CD4-positive, alpha-beta memory T cell (primary cell): ENCODE results near the gene LRP6. TPM values are rescaled to one million over a fixed set of nuclear protein-coding genes. Genes with fewer than 3 reads are reported as not detected.

Experiments
- CTCF ChIA-PET: fragments of 350-600 bp; sonication (Branson Sonifier 250); formaldehyde crosslinking; loops from one replicate; lab custom pipeline; 2021; ENCODE audit warnings: inconsistent platforms; ENCODE audit not compliant: partially characterized antibody; lab: Charles Lee
- POLR2A ChIA-PET: fragments of 350-600 bp; sonication (Branson Sonifier 250); formaldehyde crosslinking; loops from one replicate; lab custom pipeline; 2021; ENCODE audit not compliant: partially characterized antibody; lab: Charles Lee
- DNase-seq, 5 donors: peaks; one replicate each; pipeline versions ENCODE4 v3.0.0 to v3.0.0-alpha.2; 2020 to 2022; ENCODE audit warnings: mixed read lengths in 1 of 5
- H3K27ac ChIP-seq: one replicate; pipeline ENCODE4 v1.7.0; 2013; ENCODE audit warnings: low read depth, low read length
- H3K27me3 ChIP-seq: 2 replicates; pipeline ENCODE4 v1.7.0; 2013; ENCODE audit warnings: mild to moderate bottlenecking, low read length, moderate library complexity; ENCODE audit not compliant: insufficient read depth
- H3K36me3 ChIP-seq: 2 replicates; pipeline ENCODE4 v1.7.0; 2013; ENCODE audit warnings: mild to moderate bottlenecking, low read length, moderate library complexity; ENCODE audit not compliant: insufficient read depth
- H3K4me1 ChIP-seq: 2 replicates; pipeline ENCODE4 v1.7.0; 2013; ENCODE audit warnings: mild to moderate bottlenecking, low read length, moderate library complexity; ENCODE audit not compliant: insufficient read depth
- H3K4me3 ChIP-seq, 2 donors: one replicate each; pipeline ENCODE4 v1.7.0; 2013; ENCODE audit warnings: low read length in 2 of 2, mild to moderate bottlenecking in 1 of 2
- H3K9me3 ChIP-seq, 2 donors: one replicate each; pipeline ENCODE4 v1.7.0; 2013; ENCODE audit warnings: low read length in 2 of 2, control low read depth in 1 of 2; ENCODE audit not compliant: control insufficient read depth in 1 of 2
- H3K27ac Mint-ChIP-seq, 7 donors: one replicate each; pipeline ENCODE4 v1.8.0; 2020 to 2021; ENCODE audit warnings: mixed read lengths in 7 of 7, mild to moderate bottlenecking in 6 of 7, inconsistent platforms in 3 of 7, moderate library complexity in 3 of 7
- H3K27me3 Mint-ChIP-seq, 2 donors: one replicate each; pipeline ENCODE4 v1.8.0; 2020 to 2021; ENCODE audit warnings: mixed read lengths in 2 of 2
- H3K36me3 Mint-ChIP-seq, 2 donors: one replicate each; pipeline ENCODE4 v1.8.0; 2020 to 2021; ENCODE audit warnings: mixed read lengths in 2 of 2, inconsistent platforms in 1 of 2, mild to moderate bottlenecking in 1 of 2
- H3K4me1 Mint-ChIP-seq, 4 donors: one replicate each; pipeline ENCODE4 v1.8.0; 2020 to 2021; ENCODE audit warnings: mixed read lengths in 4 of 4, mild to moderate bottlenecking in 1 of 4
- H3K4me3 Mint-ChIP-seq, 8 donors: one replicate each; pipeline ENCODE4 v1.8.0; 2020 to 2021; ENCODE audit warnings: mixed read lengths in 8 of 8, mild to moderate bottlenecking in 7 of 8, moderate library complexity in 6 of 8, inconsistent platforms in 3 of 8
- H3K9me3 Mint-ChIP-seq, 8 donors: one replicate each; pipeline ENCODE4 v1.8.0; 2020 to 2021; ENCODE audit warnings: mixed read lengths in 8 of 8, mild to moderate bottlenecking in 5 of 8, inconsistent platforms in 3 of 8, moderate library complexity in 1 of 8
- intact Hi-C: fragments of 100-400 bp; cut with micrococcal nuclease; formaldehyde crosslinking; loops from one replicate; pipeline ENCODE4 v1.15.1; 2023
- microRNA-seq: library from miRNA; unstranded; fragments of <30 nt; microRNA quantifications from one replicate; pipeline ENCODE4 v1.2.0, GENCODE V29; 2021; ENCODE audit warnings: borderline replicate concordance, borderline number of aligned reads, borderline microRNAs expressed, mixed read lengths
- polyA plus RNA-seq, 2 donors: library from polyadenylated mRNA; unstranded; fragments of 300-500 nt; fragmentation: Illumina TruSeq; gene quantifications; one replicate each; pipeline ENCODE4 v1.2.3, GENCODE V29; 2021
- total RNA-seq, 2 experiments: library from RNA; stranded (reverse); gene quantifications; one replicate each; pipeline ENCODE4 v1.2.3, GENCODE V29; 2021

LRP6 gene
- total and polyA plus RNA-seq, 4 experiments from 2014 or later = 0.45 to 4.0 (median 2.9) TPM

GRCh38 chr12:12070674-12071656 lies 195.9 kb downstream of the LRP6 start, which contains the start of gene BCL2L14:
Gene BCL2L14, plus strand, starts transcription at chr12:12070939. Its CDS starts 8,367 bp downstream, at chr12:12079306.
- peak within 1 kb of the TSS; percentile 74 to 93 (median 84) for H3K4me3 Mint-ChIP-seq
- ChIA-PET POLR2A (interaction anchor here (1.0 to 1.3 kb wide), 4 partner anchors 61 to 666 kb away, joined by 3 read pairs; no protein-coding TSS in a partner anchor), CTCF (interaction anchor here (1.3 to 1.6 kb wide), 4 partner anchors 13 to 488 kb away, joined by 3 to 5 read pairs (median 4); no protein-coding TSS in a partner anchor)
- no peaks in the 10 kb centered on the region for H3K27me3 Mint-ChIP-seq
- Histone ChIP-seq H3K4me1 (peaks cover 21% of the 10 kb centered on the region), H3K4me3 (peak within 1 kb of the TSS; percentile 43 to 49), H3K27ac (peak within 1 kb of the TSS; percentile 39), H3K36me3 (no peaks in the 10 kb centered on the region), H3K27me3 (no peaks in the 10 kb centered on the region), H3K9me3 (no peaks in the 10 kb centered on the region)
- H3K36me3 Mint-ChIP-seq = no peaks in the 10 kb centered on the region
- peak in 4 of 5 donors; percentile 17 to 34 (median 24) for DNase-seq
- intact Hi-C loops = loop anchor here (5.0 kb wide), 1 partner anchor 256 kb away; no protein-coding TSS in a partner anchor
- no peaks in the 10 kb centered on the region for H3K9me3 Mint-ChIP-seq
- H3K4me1 Mint-ChIP-seq = peaks cover 11 to 26% (median 20%) of the 10 kb centered on the region in 4 donors
- peak within 1 kb of the TSS; percentile 56 to 93 (median 81) for H3K27ac Mint-ChIP-seq

GRCh38 chr12:12069821-12070548 lies 196.9 kb downstream of the LRP6 start:
- Histone ChIP-seq H3K27me3 (no peaks in the 10 kb centered on the region), H3K36me3 (no peaks in the 10 kb centered on the region), H3K9me3 (no peaks in the 10 kb centered on the region), H3K27ac (no peak overlapping the region), H3K4me1 (peaks cover 21% of the 10 kb centered on the region), H3K4me3 (no peak overlapping the region)
- Mint-ChIP-seq H3K4me1 (peaks cover 11 to 26% (median 20%) of the 10 kb centered on the region in 4 donors), H3K27ac (peak overlapping the region in 3 of 7 donors; percentile 4 to 67 (median 19)), H3K27me3 (no peaks in the 10 kb centered on the region), H3K4me3 (peak overlapping the region in 3 of 8 donors; percentile 14 to 83 (median 71)), H3K36me3 (no peaks in the 10 kb centered on the region), H3K9me3 (no peaks in the 10 kb centered on the region)
- intact Hi-C loops = loop anchor here (5.0 kb wide), 1 partner anchor 257 kb away; no protein-coding TSS in a partner anchor
- DNase-seq = no peak
- ChIA-PET CTCF (no interaction called here), POLR2A (no interaction called here)

GRCh38 chr12:12068751-12069150 lies 198.1 kb downstream of the LRP6 start:
- no peaks in the 10 kb centered on the region for H3K27me3 Mint-ChIP-seq
- no peak overlapping the region for H3K27ac Mint-ChIP-seq
- no peak overlapping the region for H3K27ac ChIP-seq
- CTCF ChIA-PET = no interaction called here
- H3K36me3 ChIP-seq = no peaks in the 10 kb centered on the region
- no peak for DNase-seq
- H3K4me1 ChIP-seq = peaks cover 21% of the 10 kb centered on the region
- peak overlapping the region in 2 of 8 donors; percentile 8 to 31 for H3K4me3 Mint-ChIP-seq
- H3K4me3 ChIP-seq = no peak overlapping the region
- POLR2A ChIA-PET = no interaction called here
- intact Hi-C loops = no loop called here
- H3K36me3 Mint-ChIP-seq = no peaks in the 10 kb centered on the region
- peaks cover 11 to 26% (median 20%) of the 10 kb centered on the region in 4 donors for H3K4me1 Mint-ChIP-seq
- H3K27me3 ChIP-seq = no peaks in the 10 kb centered on the region
- no peaks in the 10 kb centered on the region for H3K9me3 ChIP-seq
- H3K9me3 Mint-ChIP-seq = no peaks in the 10 kb centered on the region

Small RNAs within 50 kb of the gene (microRNA-seq; reads per million reads assigned to microRNA genes)
- not detected for gene MIR1244-4

Other genes with a start within 250 kb of the LRP6 start
- gene BCL2L14, start 196.1 kb downstream of the LRP6 start, total RNA-seq = 1 to 10 TPM; 1.9 TPM
- 1 to 10 TPM in 1 of 2 donors, under 1 TPM in 1; 0.41 to 1.1 TPM for gene BCL2L14, start 196.1 kb downstream of the LRP6 start, polyA plus RNA-seq
- gene MANSC1, start 83.2 kb upstream of the LRP6 start, total RNA-seq = under 1 TPM; 0.35 to 0.44 TPM
- gene MANSC1, start 83.2 kb upstream of the LRP6 start, polyA plus RNA-seq = 1 to 10 TPM in 1 of 2 donors, under 1 TPM in 1; 0.50 to 1.4 TPM
- gene BORCS5, start 90.0 kb upstream of the LRP6 start, total RNA-seq = 10 to 100 TPM; 21.3 to 26.8 TPM
- gene BORCS5, start 90.0 kb upstream of the LRP6 start, polyA plus RNA-seq = 10 to 100 TPM; 27.5 to 28.1 TPM